HEK293T (cell line): Measurements from ENCODE around the gene CA5A.

ENCODE experiments used
- ARNT ChIP-seq: fragments of 450-650 bp; IDR thresholded peaks from 2 replicates; pipeline ENCODE4 v1.6.1; 2017; ENCODE audit warnings: mild to moderate bottlenecking
- BHLHE40 ChIP-seq: fragments of 450-650 bp; IDR thresholded peaks from 2 replicates; pipeline ENCODE4 v1.6.1; 2016; ENCODE audit warnings: mild to moderate bottlenecking, moderate library complexity, borderline replicate concordance
- FOXA1 ChIP-seq: fragments of 450-650 bp; IDR thresholded peaks from 2 replicates; pipeline ENCODE4 v1.6.1; 2016; ENCODE audit warnings: mild to moderate bottlenecking
- FOXK2 ChIP-seq: fragments of 450-650 bp; IDR thresholded peaks from 2 replicates; pipeline ENCODE4 v1.6.1; 2016; ENCODE audit warnings: mild to moderate bottlenecking
- FOXM1 ChIP-seq: fragments of 450-650 bp; IDR thresholded peaks from 2 replicates; pipeline ENCODE4 v1.6.1; 2017; ENCODE audit warnings: mild to moderate bottlenecking, borderline replicate concordance
- L3MBTL2 ChIP-seq: fragments of 450-650 bp; conservative IDR thresholded peaks from 2 replicates; pipeline ENCODE4 v1.6.1; 2016; ENCODE audit warnings: mild to moderate bottlenecking
- LEF1 ChIP-seq: fragments of 450-650 bp; IDR thresholded peaks from 2 replicates; pipeline ENCODE4 v1.6.1; 2017; ENCODE audit warnings: mild to moderate bottlenecking, borderline replicate concordance
- NFRKB ChIP-seq: fragments of 450-650 bp; IDR thresholded peaks from 2 replicates; pipeline ENCODE4 v1.6.1; 2016; ENCODE audit warnings: mild to moderate bottlenecking, moderate library complexity
- SP1 ChIP-seq: fragments of 450-650 bp; IDR thresholded peaks from 2 replicates; pipeline ENCODE4 v1.6.1; 2017
- SUZ12 ChIP-seq: fragments of 450-650 bp; IDR thresholded peaks from 2 replicates; pipeline ENCODE4 v1.6.1; 2016; ENCODE audit warnings: mild to moderate bottlenecking
- TARDBP ChIP-seq: fragments of 450-650 bp; IDR thresholded peaks from 2 replicates; pipeline ENCODE4 v1.6.1; 2016
- TF ChIP-seq, protein P1 (sequence below): fragments of 450-650 bp; IDR thresholded peaks from 2 replicates; pipeline ENCODE4 v1.6.1; 2016

DNA sequence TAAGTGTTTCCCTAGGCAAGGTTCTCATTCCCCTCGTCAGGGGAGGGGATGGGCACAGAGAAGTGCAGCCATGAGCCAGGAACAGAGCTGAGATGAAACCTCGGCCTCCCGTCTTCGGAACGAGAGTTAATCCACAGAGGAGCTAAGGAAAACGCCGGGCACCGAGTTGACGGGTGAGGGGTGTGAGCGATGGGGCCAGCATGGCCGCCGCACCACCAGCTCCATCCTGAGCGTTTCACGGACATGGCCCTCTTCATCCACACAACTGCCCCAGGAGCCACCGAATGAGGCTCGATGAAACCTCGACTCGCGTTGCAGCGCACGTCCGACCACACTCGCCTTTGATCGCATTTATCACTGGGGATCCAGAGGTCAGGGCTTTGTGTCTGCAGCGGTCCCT, 21.5 kb downstream of the CA5A start:
- TF ChIP-seq TARDBP (no peak), SP1 (no peak), BHLHE40 (no peak), ARNT (no peak), FOXK2 (no peak), FOXA1 (no peak), LEF1 (no peak), L3MBTL2 (no peak), SUZ12 (no peak), NFRKB (no peak), FOXM1 (no peak)
- TF ChIP-seq, protein P1, sequence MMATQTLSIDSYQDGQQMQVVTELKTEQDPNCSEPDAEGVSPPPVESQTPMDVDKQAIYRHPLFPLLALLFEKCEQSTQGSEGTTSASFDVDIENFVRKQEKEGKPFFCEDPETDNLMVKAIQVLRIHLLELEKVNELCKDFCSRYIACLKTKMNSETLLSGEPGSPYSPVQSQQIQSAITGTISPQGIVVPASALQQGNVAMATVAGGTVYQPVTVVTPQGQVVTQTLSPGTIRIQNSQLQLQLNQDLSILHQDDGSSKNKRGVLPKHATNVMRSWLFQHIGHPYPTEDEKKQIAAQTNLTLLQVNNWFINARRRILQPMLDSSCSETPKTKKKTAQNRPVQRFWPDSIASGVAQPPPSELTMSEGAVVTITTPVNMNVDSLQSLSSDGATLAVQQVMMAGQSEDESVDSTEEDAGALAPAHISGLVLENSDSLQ = no peak
